Measurements from ENCODE around the gene ATP11A. TPM values are rescaled to one million over a fixed set of nuclear protein-coding genes. Genes with fewer than 3 reads are reported as not detected.
A peak's percentile ranks its signal among the peaks of the same experiment; 100 is the strongest.
"Not testable (repeated sequence)": the region's sequence is repeated elsewhere in the genome, so short reads cannot be mapped to it uniquely, and the experiment has no call there.

Gene ATP11A
- total and polyA plus RNA-seq, 7 donors: 3.9 to 48.6 (median 26.4) TPM

GRCh38 chr13:112800057-112800456 is 110.2 kb downstream of the ATP11A start:
- Histone ChIP-seq H3K36me3 (ENCODE audit: insufficient read depth in 1 of 2, low read depth in 1 of 2) (no peaks in the 10 kb centered on the region), H3K9me3 (no peaks in the 10 kb centered on the region), H3K27me3 (ENCODE audit: insufficient read depth in 3 of 3, low read length in 2 of 3) (no peaks in the 10 kb centered on the region), H3K4me1 (no peaks in the 10 kb centered on the region), H3K27ac (no peak overlapping the region), H3K4me3 (no peak overlapping the region)
- TF ChIP-seq CTCF (IDR thresholded peaks at IDR 0.05): no peak
- intact Hi-C loops (cut with DNase I): no loop called here
- ATAC-seq (no peak), DNase-seq (no peak)
- 97 to 100% (median 97%) methylated on average over 1 of the region's 1 CpG for WGBS, 3 donors

- 85 to 90% (median 87%) methylated on average over 4 of the region's 6 CpGs for WGBS, 3 donors
- H3K4me1 ChIP-seq: not testable (repeated sequence)
These were observed 111.0 kb downstream of the ATP11A start for GRCh38 chr13:112800807-112801206.

GRCh38 chr13:112802802-112803195 is 113.0 kb downstream of the ATP11A start:
- 65 to 91% (median 82%) methylated on average over 2 of the region's 2 CpGs for WGBS, 3 donors
- peak overlapping the region; percentile 16 for H3K27ac ChIP-seq
- no peaks in the 10 kb centered on the region for H3K27me3 ChIP-seq (ENCODE audit: insufficient read depth in 3 of 3, low read length in 2 of 3)
- H3K36me3 ChIP-seq (ENCODE audit: insufficient read depth in 1 of 2, low read depth in 1 of 2): peaks cover 0 to 13% of the 10 kb centered on the region in 2 donors
- DNase-seq: no peak
- TF ChIP-seq CTCF (IDR thresholded peaks at IDR 0.05): no peak
- ATAC-seq: no peak
- no peak overlapping the region for H3K4me3 ChIP-seq
- no peaks in the 10 kb centered on the region for H3K9me3 ChIP-seq
- no peaks in the 10 kb centered on the region for H3K4me1 ChIP-seq
- intact Hi-C loops (cut with DNase I): no loop called here

More at GRCh38 chr13:112800807-112801206, 111.0 kb downstream of the ATP11A start:
- DNase-seq; H3K9me3 ChIP-seq; H3K27ac ChIP-seq; H3K4me3 ChIP-seq; H3K36me3 ChIP-seq (ENCODE audit: insufficient read depth in 1 of 2, low read depth in 1 of 2); ATAC-seq; H3K27me3 ChIP-seq (ENCODE audit: insufficient read depth in 3 of 3, low read length in 2 of 3); intact Hi-C loops (cut with DNase I): not testable (repeated sequence)

GRCh38 chr13:112803422-112803821 is 113.6 kb downstream of the ATP11A start:
- WGBS, 3 donors: 58 to 65% (median 59%) methylated on average over 7 of the region's 7 CpGs
- DNase-seq (no peak), ATAC-seq (peak in 1 of 4 donors; percentile 30)
- Histone ChIP-seq H3K27me3 (ENCODE audit: insufficient read depth in 3 of 3, low read length in 2 of 3) (no peaks in the 10 kb centered on the region), H3K9me3 (no peaks in the 10 kb centered on the region), H3K4me3 (no peak overlapping the region), H3K36me3 (ENCODE audit: insufficient read depth in 1 of 2, low read depth in 1 of 2) (peaks cover 0 to 13% of the 10 kb centered on the region in 2 donors), H3K4me1 (no peaks in the 10 kb centered on the region), H3K27ac (peak overlapping the region; percentile 16)
- intact Hi-C loops (cut with DNase I): no loop called here
- TF ChIP-seq CTCF (IDR thresholded peaks at IDR 0.05): no peak

GRCh38 chr13:112804374-112804773 is 114.5 kb downstream of the ATP11A start:
- Histone ChIP-seq H3K9me3 (no peaks in the 10 kb centered on the region), H3K4me1 (no peaks in the 10 kb centered on the region), H3K27ac (no peak overlapping the region), H3K4me3 (no peak overlapping the region), H3K36me3 (ENCODE audit: insufficient read depth in 1 of 2, low read depth in 1 of 2) (peaks cover 0 to 13% of the 10 kb centered on the region in 2 donors), H3K27me3 (ENCODE audit: insufficient read depth in 3 of 3, low read length in 2 of 3) (no peaks in the 10 kb centered on the region)
- no peak for TF ChIP-seq CTCF (IDR thresholded peaks at IDR 0.05)
- DNase-seq (no peak), ATAC-seq (no peak)
- intact Hi-C loops (cut with DNase I): no loop called here
- WGBS, 3 donors: 82 to 87% (median 84%) methylated on average over 5 of the region's 5 CpGs

Data from psoas muscle (tissue), 8 donors.